ENCODE measurements around the gene VCX3A.
"Not testable (repeated sequence)": the region's sequence is repeated elsewhere in the genome, so short reads cannot be mapped to it uniquely, and the experiment has no call there.

Gene VCX3A

GRCh38 chrX:6535018-6535417, at the start of gene VCX3A:
Gene VCX3A (minus strand): TSS chrX:6535118. CDS start chrX:6534497, 621 bp downstream.
- DNase-seq: not testable (repeated sequence)

DNA sequence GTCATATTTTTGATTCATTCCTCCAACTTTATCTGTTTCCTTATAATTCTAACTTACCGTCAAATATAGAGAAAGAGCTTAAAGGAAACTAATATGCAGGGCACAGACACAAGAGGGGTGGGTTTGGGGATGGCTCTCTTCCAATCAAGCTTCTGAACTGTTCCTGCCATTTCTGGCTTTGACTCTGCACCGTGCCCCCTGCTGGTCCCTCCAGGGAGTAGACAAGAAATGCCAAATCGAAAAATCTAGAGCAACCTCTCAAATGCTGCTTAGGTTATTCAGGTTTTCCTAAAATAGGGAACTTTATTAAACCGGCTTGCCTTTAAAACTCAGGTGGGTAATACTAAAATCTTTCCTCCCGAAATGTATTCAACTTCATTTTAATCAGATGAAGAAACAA, 39.8 kb upstream of the VCX3A start:
- TF ChIP-seq POLR2A (IDR thresholded peaks at IDR 0.05; ENCODE audit: low read length) (no peak), GATA1 (IDR thresholded peaks at IDR 0.05; ENCODE audit: low read depth, low read length) (no peak)
- DNase-seq: no peak

- TF ChIP-seq GATA1 (IDR thresholded peaks at IDR 0.05; ENCODE audit: low read depth, low read length) (no peak), POLR2A (IDR thresholded peaks at IDR 0.05; ENCODE audit: low read length) (no peak)
- no peak for DNase-seq
These were observed 33.1 kb upstream of the VCX3A start for GRCh38 chrX:6568031-6568430.

DNA sequence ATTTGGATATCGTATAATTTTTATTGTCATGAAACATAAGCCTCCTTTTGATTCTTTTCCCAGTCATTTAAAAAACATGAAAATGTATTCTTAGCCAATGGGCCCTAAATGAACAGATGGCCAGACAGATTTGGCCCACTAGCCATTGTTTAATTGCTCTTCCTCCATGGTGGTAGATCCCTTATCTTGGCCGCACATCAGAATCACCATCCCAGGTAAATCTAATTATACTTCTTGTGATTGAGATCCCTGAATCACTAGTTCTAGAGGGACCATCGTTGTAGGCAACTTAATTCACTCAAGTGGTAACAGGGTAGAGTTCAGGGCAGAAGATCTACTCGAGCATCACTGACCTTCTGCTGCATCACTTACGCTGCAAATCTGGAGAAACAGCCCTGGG, 24.1 kb upstream of the VCX3A start:
- DNase-seq: no peak
- TF ChIP-seq POLR2A (IDR thresholded peaks at IDR 0.05; ENCODE audit: low read length) (no peak), GATA1 (IDR thresholded peaks at IDR 0.05; ENCODE audit: low read depth, low read length) (no peak)

- TF ChIP-seq GATA1 (IDR thresholded peaks at IDR 0.05; ENCODE audit: low read depth, low read length) (no peak), POLR2A (IDR thresholded peaks at IDR 0.05; ENCODE audit: low read length) (no peak)
These were observed 22.8 kb upstream of the VCX3A start for GRCh38 chrX:6557690-6558089.

GRCh38 chrX:6550999-6551398, 16.1 kb upstream of the VCX3A start:
- TF ChIP-seq POLR2A (IDR thresholded peaks at IDR 0.05; ENCODE audit: low read length) (no peak), GATA1 (IDR thresholded peaks at IDR 0.05; ENCODE audit: low read depth, low read length) (no peak)
- DNase-seq: no peak

More at GRCh38 chrX:6557690-6558089, 22.8 kb upstream of the VCX3A start:
- DNase-seq: no peak

DNA sequence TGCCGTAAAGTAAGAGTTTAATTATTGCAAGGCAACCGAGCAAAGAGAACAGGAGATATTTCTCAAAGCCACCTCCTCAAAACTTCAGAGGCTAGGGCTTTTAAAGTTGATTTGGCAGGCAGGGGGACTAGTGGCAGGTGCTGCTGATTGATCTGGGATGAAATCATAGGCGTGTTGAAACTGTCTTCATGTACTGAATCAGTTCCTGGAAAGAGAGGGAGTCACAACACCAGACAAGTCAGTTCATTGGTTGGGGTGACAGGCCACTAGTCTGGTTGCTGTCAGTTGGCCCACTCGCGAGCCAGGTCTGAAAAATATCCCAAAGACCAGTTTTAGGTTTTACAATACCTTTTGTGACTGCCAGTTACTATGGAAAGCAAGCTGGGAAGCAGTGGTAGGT, 10.8 kb upstream of the VCX3A start:
- DNase-seq: no peak
- TF ChIP-seq GATA1 (IDR thresholded peaks at IDR 0.05; ENCODE audit: low read depth, low read length): no peak
- no peak for TF ChIP-seq POLR2A (IDR thresholded peaks at IDR 0.05; ENCODE audit: low read length)

DNA sequence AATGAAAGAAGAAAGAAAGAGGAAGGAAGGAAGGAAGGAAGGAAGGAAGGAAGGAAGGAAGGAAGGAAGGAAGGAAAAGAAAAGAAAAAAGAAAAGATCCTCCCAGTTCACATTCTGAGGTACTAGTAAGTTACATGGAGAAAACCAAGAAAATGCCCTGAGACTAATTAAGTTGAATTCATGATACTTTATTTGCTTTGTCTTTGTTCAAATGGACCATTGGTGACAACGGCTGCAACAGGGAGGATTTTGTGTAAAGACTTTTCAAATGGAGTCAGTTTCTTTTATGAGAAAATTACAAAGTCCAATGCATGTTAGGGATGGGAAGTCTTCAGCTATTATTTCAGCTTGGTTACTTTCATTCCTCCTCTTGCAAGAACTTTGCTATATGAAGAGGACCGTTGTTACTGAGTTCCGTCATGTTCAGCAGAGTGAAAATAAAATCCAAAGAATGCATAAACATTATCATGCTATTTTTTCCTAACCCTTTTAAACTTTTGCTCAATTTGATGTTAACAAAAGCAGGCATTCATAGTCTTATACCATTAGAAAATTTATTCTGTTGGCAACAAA, 8.3 kb downstream of the VCX3A start:
- DNase-seq: no peak
- no peak for TF ChIP-seq POLR2A (IDR thresholded peaks at IDR 0.05; ENCODE audit: low read length)
- no peak for TF ChIP-seq GATA1 (IDR thresholded peaks at IDR 0.05; ENCODE audit: low read depth, low read length)

GRCh38 chrX:6517376-6517775, 17.5 kb downstream of the VCX3A start:
- no peak for TF ChIP-seq GATA1 (IDR thresholded peaks at IDR 0.05; ENCODE audit: low read depth, low read length)
- TF ChIP-seq POLR2A (IDR thresholded peaks at IDR 0.05; ENCODE audit: low read length): no peak
- no peak for DNase-seq

DNA sequence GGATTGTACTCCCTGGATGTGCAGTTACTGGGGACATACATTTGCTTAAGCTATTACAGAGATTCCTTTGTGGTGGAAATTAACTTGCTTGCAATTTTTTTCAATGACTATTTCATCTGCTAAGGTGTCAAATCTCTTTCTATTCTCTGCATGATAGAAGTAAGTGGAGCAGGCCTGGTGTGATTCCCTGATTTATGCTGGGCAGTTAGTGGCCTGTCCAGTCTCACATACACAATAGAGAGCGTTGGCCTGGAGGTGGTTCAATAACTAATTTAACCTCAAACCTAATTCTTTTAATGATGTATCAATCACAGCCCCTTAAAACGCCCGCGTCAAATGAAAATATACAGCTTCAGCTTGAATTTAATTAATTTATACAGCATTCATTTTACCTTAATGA, 28.5 kb downstream of the VCX3A start:
- DNase-seq: no peak
- TF ChIP-seq GATA1 (IDR thresholded peaks at IDR 0.05; ENCODE audit: low read depth, low read length): no peak
- TF ChIP-seq POLR2A (IDR thresholded peaks at IDR 0.05; ENCODE audit: low read length): no peak

DNA sequence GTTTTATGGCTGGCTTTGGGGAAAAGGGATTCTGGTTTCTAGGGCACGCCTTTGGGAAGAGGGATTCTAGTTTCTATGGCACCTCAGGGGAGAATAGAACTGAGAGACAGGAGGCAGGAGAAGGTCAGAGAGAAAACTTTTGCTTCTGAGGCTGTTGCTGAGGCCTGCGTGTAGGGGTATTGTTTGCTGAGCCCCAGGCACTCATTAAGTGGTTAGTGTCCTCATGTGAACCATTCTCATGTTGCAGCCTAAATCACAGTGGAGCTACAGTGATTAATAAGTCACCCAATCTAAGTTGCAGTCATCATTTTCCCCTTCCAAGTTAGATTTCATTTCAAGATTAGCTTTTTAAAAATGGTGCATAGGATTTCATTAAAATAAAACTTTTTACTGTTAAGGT, 29.0 kb downstream of the VCX3A start:
- TF ChIP-seq GATA1 (IDR thresholded peaks at IDR 0.05; ENCODE audit: low read depth, low read length) (no peak), POLR2A (IDR thresholded peaks at IDR 0.05; ENCODE audit: low read length) (no peak)

GRCh38 chrX:6500719-6501118, 34.2 kb downstream of the VCX3A start:
- no peak for TF ChIP-seq POLR2A (IDR thresholded peaks at IDR 0.05; ENCODE audit: low read length)
- no peak for DNase-seq

More for the DNA sequence above, 29.0 kb downstream of the VCX3A start:
- no peak for DNase-seq

DNA sequence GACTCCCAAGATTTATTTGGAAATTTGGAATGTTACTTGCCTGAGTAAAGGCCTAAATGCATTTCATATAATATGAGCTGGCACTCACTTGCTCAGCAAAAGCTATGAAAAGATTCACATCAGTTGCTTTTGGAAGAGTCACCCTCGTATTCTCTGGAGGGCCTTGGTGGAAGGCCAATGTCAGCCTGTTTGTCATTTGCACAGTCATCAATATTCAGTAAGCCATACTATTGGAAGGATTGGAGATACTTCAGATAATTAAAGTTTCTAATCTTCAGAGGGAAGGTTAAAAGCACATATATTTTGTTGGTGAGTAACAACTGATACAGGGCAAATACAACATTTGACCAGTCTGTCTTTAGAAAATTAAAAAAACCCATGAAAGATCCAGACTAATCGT, 36.6 kb downstream of the VCX3A start:
- no peak for DNase-seq
- TF ChIP-seq GATA1 (IDR thresholded peaks at IDR 0.05; ENCODE audit: low read depth, low read length) (no peak), POLR2A (IDR thresholded peaks at IDR 0.05; ENCODE audit: low read length) (no peak)

Data from erythroblast (primary cell).